HepG2 (cell line): ENCODE measurements around the gene KCNK2. TPM values are rescaled to one million over a fixed set of nuclear protein-coding genes. Genes with fewer than 3 reads are reported as not detected.

Experiments
- ATAC-seq: fragments of 200-7000 bp; cut with Tn5 transposase; 3 replicates; pipeline ENCODE4 v1.9.1; 2020; ENCODE audit warnings: mild to moderate bottlenecking, moderate library complexity
- BruUV-seq: library from RNA; stranded (reverse); fragments of 400-500 nt; replicated peaks from 2 replicates; lab custom pipeline; 2021; lab: Mats Ljungman, UMichigan
- CTCF ChIA-PET: fragments of 300-600 bp; formaldehyde crosslinking; extraction: SDS; loops from one replicate; lab custom pipeline; 2021; ENCODE audit warnings: low total read pairs, inconsistent platforms, low intra/inter-chr PET ratio; lab: Yijun Ruan, JAX
- POLR2A ChIA-PET: fragments of 350-600 bp; sonication (Branson Sonifier 250); formaldehyde crosslinking; loops from one replicate; lab custom pipeline; 2020; ENCODE audit warnings: antibody characterized with exemption, inconsistent platforms; lab: Yijun Ruan, JAX
- DNase-seq: peaks from one replicate; pipeline ENCODE4 v3.0.0-alpha.2; 2015; ENCODE audit warnings: low spot score
- FAIRE-seq: peaks from 3 replicates; lab custom pipeline; 2011; peaks lifted over from hg19 to GRCh38; lab: Jason Lieb, UNC
- H2AFZ ChIP-seq: one replicate; pipeline ENCODE4 v1.6.1; 2011; ENCODE audit warnings: low read length, inconsistent platforms
- H3K27ac ChIP-seq: fragments of 300-600 bp; 3 replicates; pipeline ENCODE4 v1.8.0; 2011; ENCODE audit warnings: mixed run types, mild to moderate bottlenecking, mixed read lengths, low read length, inconsistent platforms; ENCODE audit not compliant: insufficient read depth; ENCODE audit errors: extremely low read length
- H3K27me3 ChIP-seq, 2 experiments: fragments of 200-600 bp in 1 of 2; 2 replicates in 1 of 2; 3 replicates in 1 of 2; pipeline versions ENCODE4 v1.6.0 to v1.8.0; 2011; ENCODE audit warnings: low read length in 2 of 2, mild to moderate bottlenecking in 2 of 2, moderate library complexity in 2 of 2, inconsistent platforms in 1 of 2; ENCODE audit not compliant: insufficient read depth in 2 of 2, control insufficient read depth in 1 of 2
- H3K36me3 ChIP-seq, 2 experiments: fragments of 200-600 bp in 1 of 2; replicated peaks in 1 of 2; 2 replicates in 1 of 2; 3 replicates in 1 of 2; pipeline versions ENCODE4 v1.5.1 to v1.8.0; 2011; ENCODE audit warnings: low read length in 2 of 2, inconsistent platforms in 1 of 2; ENCODE audit not compliant: insufficient read depth in 2 of 2, control insufficient read depth in 1 of 2
- H3K4me1 ChIP-seq: 2 replicates; pipeline ENCODE4 v1.5.1; 2012; ENCODE audit warnings: low read length, inconsistent platforms; ENCODE audit not compliant: insufficient read depth
- H3K4me2 ChIP-seq: 2 replicates; pipeline ENCODE4 v1.6.0; 2011; ENCODE audit warnings: low read depth, low read length, inconsistent platforms
- H3K4me3 ChIP-seq, 3 experiments: fragments of 200-600 bp in 1 of 3; sonication (generic), shearing (Covaris generic) in 1 of 3; replicated peaks in 1 of 3; 2 replicates each; pipeline ENCODE4 v1.5.1; 2011 to 2016; ENCODE audit warnings: low read length in 3 of 3, inconsistent platforms in 2 of 3, low read depth in 2 of 3, mild to moderate bottlenecking in 2 of 3, control low read depth in 1 of 3, mixed read lengths in 1 of 3; ENCODE audit not compliant: insufficient read depth in 1 of 3
- H3K79me2 ChIP-seq: one replicate; pipeline ENCODE4 v1.6.1; 2011; ENCODE audit warnings: low read length, inconsistent platforms; ENCODE audit not compliant: insufficient read depth
- H3K9ac ChIP-seq: 2 replicates; pipeline ENCODE4 v1.6.0; 2011; ENCODE audit warnings: mild to moderate bottlenecking, low read depth, low read length, inconsistent platforms; ENCODE audit not compliant: insufficient read depth
- H3K9me3 ChIP-seq: 2 replicates; pipeline ENCODE4 v1.5.1; 2012; ENCODE audit warnings: mild to moderate bottlenecking, low read length
- H4K20me1 ChIP-seq: 2 replicates; pipeline ENCODE4 v1.6.0; 2011; ENCODE audit warnings: inconsistent platforms, mild to moderate bottlenecking, low read length, moderate library complexity; ENCODE audit not compliant: insufficient read depth
- ARNTL ChIP-seq: sonication (generic); formaldehyde crosslinking; IDR thresholded peaks from 2 replicates; pipeline ENCODE4 v1.4.0; 2020; ENCODE audit warnings: mild to moderate bottlenecking, missing genetic modification reagents
- CBX2 ChIP-seq, 2 experiments: fragments of 200-600 bp in 1 of 2; sonication (generic); formaldehyde crosslinking in 1 of 2; IDR thresholded peaks; 2 replicates each; pipeline versions ENCODE4 v1.7.0 to v1.8.1; 2018 to 2022; ENCODE audit warnings: low read depth in 2 of 2, low read length in 1 of 2, mild to moderate bottlenecking in 1 of 2, missing genetic modification reagents in 1 of 2
- CEBPB ChIP-seq: IDR thresholded peaks from 2 replicates; pipeline ENCODE4 v1.6.1; 2011; ENCODE audit warnings: low read depth, low read length, improper control_type of control experiment, borderline replicate concordance
- CENPT ChIP-seq: sonication (generic); formaldehyde crosslinking; IDR thresholded peaks from 2 replicates; pipeline ENCODE4 v1.8.0; 2022; ENCODE audit warnings: low read depth, mild to moderate bottlenecking, moderate library complexity, missing genetic modification reagents
- FOXA3 ChIP-seq: IDR thresholded peaks from 2 replicates; pipeline ENCODE4 v1.6.1; 2016; ENCODE audit warnings: missing genetic modification reagents, missing compliant biosample characterization
- KDM4B ChIP-seq: sonication (generic); formaldehyde crosslinking; IDR thresholded peaks from 2 replicates; pipeline ENCODE4 v1.4.0; 2020; ENCODE audit warnings: missing genetic modification reagents
- KMT2B ChIP-seq: IDR thresholded peaks from 2 replicates; pipeline ENCODE4 v1.6.1; 2016; ENCODE audit warnings: missing genetic modification reagents, missing compliant biosample characterization
- MED13 ChIP-seq: sonication (generic); formaldehyde crosslinking; IDR thresholded peaks from 2 replicates; pipeline ENCODE4 v1.5.0; 2020; ENCODE audit warnings: missing genetic modification reagents
- PAF1 ChIP-seq: IDR thresholded peaks from 2 replicates; pipeline ENCODE4 v1.6.1; 2016; ENCODE audit warnings: missing genetic modification reagents, missing compliant biosample characterization
- PITX1 ChIP-seq: sonication (generic); formaldehyde crosslinking; IDR thresholded peaks from 2 replicates; pipeline ENCODE4 v1.5.1; 2020; ENCODE audit warnings: mild to moderate bottlenecking, missing genetic modification reagents
- SCMH1 ChIP-seq: sonication (generic); formaldehyde crosslinking; IDR thresholded peaks from 2 replicates; pipeline ENCODE4 v1.9.0; 2021; ENCODE audit warnings: missing genetic modification reagents, mild to moderate bottlenecking, borderline replicate concordance
- ZNF235 ChIP-seq: sonication (generic); formaldehyde crosslinking; IDR thresholded peaks from 2 replicates; pipeline ENCODE4 v1.8.1; 2023; ENCODE audit warnings: mild to moderate bottlenecking, missing genetic modification reagents, borderline replicate concordance
- ZNF383 ChIP-seq: sonication (generic); formaldehyde crosslinking; IDR thresholded peaks from 2 replicates; pipeline ENCODE4 v1.4.0; 2020; ENCODE audit warnings: missing genetic modification reagents, mild to moderate bottlenecking, borderline replicate concordance
- ZNF430 ChIP-seq: sonication (generic); formaldehyde crosslinking; IDR thresholded peaks from 2 replicates; pipeline ENCODE4 v1.9.0; 2021; ENCODE audit warnings: mild to moderate bottlenecking, missing genetic modification reagents
- ZNF432 ChIP-seq: sonication (generic); formaldehyde crosslinking; IDR thresholded peaks from 2 replicates; pipeline ENCODE4 v1.5.0; 2020; ENCODE audit warnings: missing genetic modification reagents, mild to moderate bottlenecking, borderline replicate concordance
- ZNF605 ChIP-seq: sonication (generic); formaldehyde crosslinking; IDR thresholded peaks from 2 replicates; pipeline ENCODE4 v1.8.0; 2022; ENCODE audit warnings: mild to moderate bottlenecking, missing genetic modification reagents
- ZNF773 ChIP-seq: sonication (generic); formaldehyde crosslinking; IDR thresholded peaks from 2 replicates; pipeline ENCODE4 v1.4.0; 2020; ENCODE audit warnings: missing genetic modification reagents, borderline replicate concordance
- ZNF83 ChIP-seq: sonication (generic); formaldehyde crosslinking; IDR thresholded peaks from 2 replicates; pipeline ENCODE4 v1.4.0; 2020; ENCODE audit warnings: missing genetic modification reagents, mild to moderate bottlenecking, borderline replicate concordance
- WGBS: methylation state at CpG from one replicate; pipeline ENCODE4 v1.1.6; 2017; ENCODE audit warnings: low lambda C conversion rate; 5-methylcytosine and 5-hydroxymethylcytosine counted together
- in situ Hi-C: cut with HindIII; loops from 2 replicates; pipeline ENCODE4 v1.10.0; 2017; ENCODE audit warnings: low pct_unique_long_range_greater_than_20kb; ENCODE audit not compliant: extremely low pct_ligation_motif_present
- intact Hi-C: fragments of 100-400 bp; cut with micrococcal nuclease; formaldehyde crosslinking; loops from one replicate; pipeline ENCODE4 v1.10.0; 2022; ENCODE audit not compliant: unreplicated experiment
- polyA plus RNA-seq, 8 experiments: library from polyadenylated mRNA; depleted of rRNA in 3 of 8; stranded (reverse) in 7 of 8; unstranded in 1 of 8; fragments of >200 nt; fragmentation: Illumina TruSeq in 4 of 8; extraction: Trizol in 4 of 8; gene quantifications; 2 replicates each; pipeline versions ENCODE4 v1.2.1 to v1.2.3, GENCODE V29; 2011 to 2016; ENCODE audit warnings: low read depth in 4 of 8, missing spikeins in 1 of 8, mixed read lengths in 1 of 8; ENCODE audit not compliant: insufficient read depth in 1 of 8
- total RNA-seq, 5 experiments: library from RNA; depleted of rRNA; stranded (reverse); fragments of >200 nt; fragmentation: Illumina TruSeq; extraction: Trizol; gene quantifications; 2 replicates each; pipeline ENCODE4 v1.2.3, GENCODE V29; 2016; ENCODE audit warnings: low read depth in 1 of 5

Gene KCNK2
- total and polyA plus RNA-seq, 2 of the 13 experiments (the other 11 are each of a cell fraction or from before 2014, with no cell fraction given), result not detected

GRCh38 chr1:215262106-215262505 lies 179.6 kb downstream of the KCNK2 start:
- Histone ChIP-seq H3K4me2 (no peak overlapping the region), H3K36me3 (no peaks in the 10 kb centered on the region), H3K79me2 (no peaks in the 10 kb centered on the region), H3K9ac (no peak overlapping the region), H3K4me3 (no peak overlapping the region), H2AFZ (no peak overlapping the region), H3K4me1 (no peaks in the 10 kb centered on the region), H3K27me3 (no peaks in the 10 kb centered on the region), H3K9me3 (no peaks in the 10 kb centered on the region), H3K27ac (no peak overlapping the region), H4K20me1 (no peaks in the 10 kb centered on the region)
- ChIA-PET POLR2A (no interaction called here), CTCF (no interaction called here)
- in situ Hi-C loops (no loop called here), intact Hi-C loops (no loop called here)
- BruUV-seq, result no TSS peak
- FAIRE-seq (no peak), ATAC-seq (no peak), DNase-seq (no peak)
- no peak for TF ChIP-seq CBX2 (IDR thresholded peaks at IDR 0.05; ENCODE audit: low read depth, low read length)
- TF ChIP-seq CBX2 (CRISPR knock-in tag; IDR thresholded peaks at IDR 0.05; ENCODE audit: low read depth), result no peak
- no peak for TF ChIP-seq ZNF432 (CRISPR knock-in tag)
- no peak for TF ChIP-seq ZNF605 (CRISPR knock-in tag)
- 4% methylated on average over 1 of the region's 1 CpG for WGBS

GRCh38 chr1:215263636-215264035 lies 181.1 kb downstream of the KCNK2 start:
- Histone ChIP-seq H3K36me3 (no peaks in the 10 kb centered on the region), H3K27ac (no peak overlapping the region), H3K4me1 (no peaks in the 10 kb centered on the region), H3K79me2 (no peaks in the 10 kb centered on the region), H3K4me3 (no peak overlapping the region), H4K20me1 (no peaks in the 10 kb centered on the region), H3K9me3 (no peaks in the 10 kb centered on the region), H3K4me2 (no peak overlapping the region), H3K27me3 (no peaks in the 10 kb centered on the region), H3K9ac (no peak overlapping the region), H2AFZ (no peak overlapping the region)
- WGBS, result 0% methylated on average over 1 of the region's 1 CpG
- POLR2A ChIA-PET, result no interaction called here
- no peak for TF ChIP-seq ZNF383 (CRISPR knock-in tag)
- no peak for TF ChIP-seq MED13 (CRISPR knock-in tag)
- no peak for TF ChIP-seq KDM4B (CRISPR knock-in tag)
- TF ChIP-seq PAF1 (CRISPR knock-in tag), result no peak
- TF ChIP-seq FOXA3 (CRISPR knock-in tag), result no peak
- TF ChIP-seq ARNTL (CRISPR knock-in tag), result no peak
- TF ChIP-seq ZNF430, result no peak
- no peak for TF ChIP-seq CEBPB
- no peak for TF ChIP-seq CENPT
- no peak for TF ChIP-seq ZNF235 (CRISPR knock-in tag)
- no peak for TF ChIP-seq ZNF773 (CRISPR knock-in tag)
- no peak for TF ChIP-seq SCMH1 (CRISPR knock-in tag)
- no peak for TF ChIP-seq PITX1 (CRISPR knock-in tag)
- no peak for TF ChIP-seq ZNF83 (CRISPR knock-in tag)
- no peak for TF ChIP-seq KMT2B (CRISPR knock-in tag)
- no TSS peak for BruUV-seq
- in situ Hi-C loops (no loop called here), intact Hi-C loops (no loop called here)
- no peak for FAIRE-seq
- DNase-seq, result no peak
- no peak for ATAC-seq
- CTCF ChIA-PET, result no interaction called here
